Measurements from ENCODE around the gene UCHL5. TPM values are rescaled to one million over a fixed set of nuclear protein-coding genes. Genes with fewer than 3 reads are reported as not detected.

The UCHL5 gene
- total and polyA plus RNA-seq, 2 of the 13 experiments (the other 11 are each of a cell fraction or from before 2014, with no cell fraction given) = 18.2 to 44.1 TPM

GRCh38 chr1:193058529-193059281, 455 bp downstream of the UCHL5 start (continued):
- TF ChIP-seq CCDC6 (CRISPR knock-in tag; IDR thresholded peaks at IDR 0.05) (no peak; the same call in 1 of the 2 replicates), TARDBP (CRISPR knock-in tag; IDR thresholded peaks at IDR 0.05) (no peak), CREM (IDR thresholded peaks at IDR 0.05) (no peak), CREM (CRISPR knock-in tag; IDR thresholded peaks at IDR 0.05) (no peak), ZBTB20 (CRISPR knock-in tag; IDR thresholded peaks at IDR 0.05; ENCODE audit: borderline replicate concordance, low read depth) (no peak; the same call in 1 of the 2 replicates), MTF2 (CRISPR knock-in tag; IDR thresholded peaks at IDR 0.05; ENCODE audit: borderline replicate concordance) (no peak), THYN1 (CRISPR knock-in tag; IDR thresholded peaks at IDR 0.05; ENCODE audit: borderline replicate concordance, low read depth) (no peak), ZNF256 (CRISPR knock-in tag; conservative IDR thresholded peaks at IDR 0.05) (no peak), TFDP2 (CRISPR knock-in tag; IDR thresholded peaks at IDR 0.05) (no peak), ZNF7 (CRISPR knock-in tag; IDR thresholded peaks at IDR 0.05) (no peak), ISL2 (CRISPR knock-in tag; IDR thresholded peaks at IDR 0.05) (no peak), IKZF4 (CRISPR knock-in tag; IDR thresholded peaks at IDR 0.05; ENCODE audit: borderline replicate concordance, low read depth, not compliant biosample characterization) (no peak), ZZZ3 (CRISPR knock-in tag; IDR thresholded peaks at IDR 0.05; ENCODE audit: borderline replicate concordance) (no peak), SAFB2 (CRISPR knock-in tag; IDR thresholded peaks at IDR 0.05; ENCODE audit: borderline replicate concordance, low read depth) (no peak), POLR2A (IDR thresholded peaks at IDR 0.05; ENCODE audit: insufficient read depth in 1 of 2, low read depth in 2 of 2, low read length in 2 of 2) (peak; percentile 47 to 76; a peak in 3 of 4 replicates), ZBTB21 (CRISPR knock-in tag; IDR thresholded peaks at IDR 0.05) (no peak), PRDM15 (CRISPR knock-in tag; IDR thresholded peaks at IDR 0.05) (no peak), EED (CRISPR knock-in tag; IDR thresholded peaks at IDR 0.05) (no peak; the same call in 1 of the 2 replicates), ZSCAN9 (CRISPR knock-in tag; IDR thresholded peaks at IDR 0.05; ENCODE audit: borderline replicate concordance) (no peak), GPN1 (CRISPR knock-in tag; IDR thresholded peaks at IDR 0.05; ENCODE audit: borderline replicate concordance) (no peak), PTBP1 (IDR thresholded peaks at IDR 0.05; ENCODE audit: low read depth, low read length, poor library complexity, severe bottlenecking) (no peak), KMT2B (CRISPR knock-in tag; IDR thresholded peaks at IDR 0.05) (0 out of 2 replicates have a peak, but pooled peaks have one; percentile 29), ZNF589 (CRISPR knock-in tag; conservative IDR thresholded peaks at IDR 0.05) (no peak), TCF7L2 (IDR thresholded peaks at IDR 0.05; ENCODE audit: low read depth, low read length) (no peak), ZNF615 (CRISPR knock-in tag; IDR thresholded peaks at IDR 0.05; ENCODE audit: borderline replicate concordance) (no peak)
- TF ChIP-seq, protein P1, sequence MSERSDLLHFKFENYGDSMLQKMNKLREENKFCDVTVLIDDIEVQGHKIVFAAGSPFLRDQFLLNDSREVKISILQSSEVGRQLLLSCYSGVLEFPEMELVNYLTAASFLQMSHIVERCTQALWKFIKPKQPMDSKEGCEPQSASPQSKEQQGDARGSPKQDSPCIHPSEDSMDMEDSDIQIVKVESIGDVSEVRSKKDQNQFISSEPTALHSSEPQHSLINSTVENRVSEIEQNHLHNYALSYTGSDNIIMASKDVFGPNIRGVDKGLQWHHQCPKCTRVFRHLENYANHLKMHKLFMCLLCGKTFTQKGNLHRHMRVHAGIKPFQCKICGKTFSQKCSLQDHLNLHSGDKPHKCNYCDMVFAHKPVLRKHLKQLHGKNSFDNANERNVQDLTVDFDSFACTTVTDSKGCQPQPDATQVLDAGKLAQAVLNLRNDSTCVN (CRISPR knock-in tag; IDR thresholded peaks at IDR 0.05; ENCODE audit: borderline replicate concordance) = peak; percentile 25; the same call in 1 of the 2 replicates

All from HepG2 (cell line).